GM12873 (cell line): Measurements from ENCODE around the gene CDCA7L.

Experiments used
- CTCF ChIP-seq: IDR thresholded peaks from 2 replicates; pipeline ENCODE4 v1.5.1; 2012; ENCODE audit warnings: low read depth, mild to moderate bottlenecking, moderate library complexity, low read length, control low read depth; ENCODE audit not compliant: insufficient read depth; ENCODE audit errors: missing control alignments

CDCA7L gene

GRCh38 chr7:21927693-21928092 is 18.0 kb downstream of the CDCA7L start:
- no peak for TF ChIP-seq CTCF

GRCh38 chr7:21926448-21926847 is 19.3 kb downstream of the CDCA7L start:
- no peak for TF ChIP-seq CTCF

DNA sequence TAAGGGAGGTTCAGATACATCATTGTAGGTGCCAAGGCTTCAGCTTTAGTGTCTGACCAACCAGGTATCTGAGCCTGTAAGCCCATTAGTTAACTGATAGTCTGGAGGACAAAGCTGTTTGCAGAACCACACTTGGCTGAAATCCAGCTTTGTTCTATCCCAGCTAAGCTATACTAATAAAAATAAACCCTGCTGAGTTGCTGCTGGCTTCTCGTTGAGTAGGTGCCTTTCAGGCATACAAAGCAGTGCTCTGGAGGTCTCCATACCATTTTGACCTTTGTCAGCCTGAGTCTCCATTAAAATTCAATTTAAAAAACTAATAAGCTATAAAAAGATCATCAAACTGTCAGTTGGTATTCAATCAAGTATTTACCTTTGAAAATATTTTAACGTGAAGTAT is 22.0 kb downstream of the CDCA7L start:
- no peak for TF ChIP-seq CTCF

DNA sequence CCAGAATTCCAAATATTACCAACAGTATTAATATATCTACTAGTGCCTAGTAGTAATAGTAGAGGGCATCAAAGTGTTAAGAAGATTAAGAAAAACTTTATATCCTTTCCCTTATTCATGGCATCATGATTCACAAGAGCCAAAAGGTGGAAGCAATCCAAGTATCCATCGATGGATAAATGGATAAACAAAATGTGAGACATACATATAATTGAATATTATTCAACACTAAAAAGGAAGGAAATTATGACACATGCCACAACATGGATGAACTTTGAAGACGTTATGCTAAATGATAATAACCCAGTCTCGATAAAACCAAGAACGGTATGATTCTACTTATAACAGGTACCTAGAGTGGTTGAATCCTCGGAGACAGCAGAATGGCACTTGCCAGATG is 23.1 kb downstream of the CDCA7L start:
- TF ChIP-seq CTCF, result no peak

- no peak for TF ChIP-seq CTCF
Measured at GRCh38 chr7:21920936-21921335, 24.8 kb downstream of the CDCA7L start.

DNA sequence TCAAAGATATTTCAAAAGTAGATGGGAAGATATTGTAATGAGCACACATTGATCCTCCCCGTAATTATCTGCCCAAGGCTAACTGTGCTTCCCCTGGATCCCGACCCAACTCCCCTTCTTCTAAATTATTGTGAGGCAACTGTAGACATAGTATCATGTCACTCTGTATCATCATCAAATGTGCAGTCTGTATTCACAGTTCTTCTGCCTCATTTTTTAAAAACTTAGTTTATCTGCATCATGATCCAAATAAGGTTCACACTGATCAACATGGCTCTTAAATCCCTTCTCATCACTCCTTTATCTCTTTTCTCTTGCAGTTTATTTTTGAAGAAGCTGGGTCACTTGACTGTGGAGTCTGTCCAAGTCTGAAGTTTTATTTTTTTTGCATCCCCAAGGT is 27.5 kb downstream of the CDCA7L start:
- no peak for TF ChIP-seq CTCF

DNA sequence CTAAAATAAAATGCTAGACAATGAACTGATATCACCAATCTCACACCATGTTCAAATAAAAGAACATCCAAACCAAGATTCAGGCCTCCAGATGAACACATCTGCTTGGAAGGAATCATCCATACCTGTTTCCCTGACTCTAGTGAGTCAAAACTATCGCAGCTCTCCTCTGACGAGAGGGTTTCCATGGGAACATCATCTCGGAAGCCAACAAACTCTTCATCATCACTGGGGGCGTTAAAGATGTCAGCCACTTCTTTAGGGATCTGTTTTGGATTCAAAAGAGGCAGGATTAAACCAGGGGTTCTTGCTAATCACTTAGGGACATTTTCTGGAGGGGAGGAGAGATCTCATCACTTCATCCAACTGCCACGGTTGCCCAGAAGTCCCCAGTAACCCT is 29.1 kb downstream of the CDCA7L start:
- TF ChIP-seq CTCF, result no peak

DNA sequence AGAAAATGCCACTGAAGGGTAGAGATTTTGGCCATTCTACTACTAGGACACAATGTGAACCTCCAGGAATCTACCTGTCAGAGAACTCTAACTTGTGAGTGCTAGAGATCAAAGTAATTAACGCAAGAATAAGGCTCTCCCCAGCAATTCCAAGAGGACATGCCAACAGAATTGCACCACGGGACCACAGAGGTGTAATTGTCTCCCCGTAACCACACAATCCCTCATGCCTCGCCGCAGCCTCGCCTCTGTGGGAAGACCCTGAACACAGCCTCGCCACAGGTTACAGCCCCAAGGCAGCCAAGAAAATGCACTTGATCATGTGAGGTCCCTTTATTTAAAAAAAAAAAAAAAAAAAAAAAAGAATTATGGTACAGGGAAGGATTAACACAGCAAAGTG is 29.5 kb downstream of the CDCA7L start:
- TF ChIP-seq CTCF, result no peak
